SU-DHL-6 (cell line): ENCODE measurements around the gene CDK5RAP2.
"Not testable (repeated sequence)": the region's sequence is repeated elsewhere in the genome, so short reads cannot be mapped to it uniquely, and the experiment has no call there.

ENCODE experiments used
- EZH2phosphoT487 ChIP-seq: fragments of 200-600 bp; sonication (generic), shearing (Covaris generic); conservative IDR thresholded peaks from 2 replicates; pipeline ENCODE4 v1.6.1; 2018; ENCODE audit warnings: mild to moderate bottlenecking, antibody characterized with exemption, low read length, moderate library complexity, mixed read lengths
- TF ChIP-seq, protein P1 (sequence below): fragments of 200-600 bp; sonication (generic); IDR thresholded peaks from one replicate; pipeline ENCODE4 v1.5.1; 2017; ENCODE audit warnings: antibody characterized with exemption, mild to moderate bottlenecking, low read length, moderate library complexity; ENCODE audit not compliant: insufficient read depth, poor library complexity, severe bottlenecking

DNA sequence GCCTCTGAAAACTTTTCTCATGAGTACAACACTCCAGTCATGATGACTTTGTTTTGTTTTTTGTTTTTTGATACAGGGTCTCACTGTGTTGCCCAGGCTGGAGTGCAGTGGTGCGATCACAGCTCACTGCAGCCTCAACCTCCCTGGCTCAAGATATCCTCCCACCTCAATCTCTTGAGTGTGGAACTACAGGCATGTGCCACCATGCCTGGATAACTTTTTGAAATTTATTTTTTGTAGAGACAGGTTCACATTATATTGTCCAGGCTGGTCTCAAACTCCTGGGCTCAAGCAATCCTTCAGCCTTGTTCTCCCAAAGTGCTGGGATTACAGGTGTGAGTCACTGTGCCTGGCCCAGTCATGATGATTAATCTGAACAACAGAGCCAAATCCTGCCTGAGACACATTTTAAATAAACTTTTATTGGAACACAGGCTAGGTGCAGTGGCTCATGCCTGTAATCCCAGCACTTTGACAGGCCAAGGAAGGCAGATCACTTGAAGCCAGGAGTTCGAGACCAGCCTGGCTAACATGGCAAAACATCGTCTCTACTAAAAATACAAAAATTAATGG is 49.0 kb upstream of the CDK5RAP2 start:
- TF ChIP-seq EZH2phosphoT487 = not testable (repeated sequence)
- TF ChIP-seq, protein P1, sequence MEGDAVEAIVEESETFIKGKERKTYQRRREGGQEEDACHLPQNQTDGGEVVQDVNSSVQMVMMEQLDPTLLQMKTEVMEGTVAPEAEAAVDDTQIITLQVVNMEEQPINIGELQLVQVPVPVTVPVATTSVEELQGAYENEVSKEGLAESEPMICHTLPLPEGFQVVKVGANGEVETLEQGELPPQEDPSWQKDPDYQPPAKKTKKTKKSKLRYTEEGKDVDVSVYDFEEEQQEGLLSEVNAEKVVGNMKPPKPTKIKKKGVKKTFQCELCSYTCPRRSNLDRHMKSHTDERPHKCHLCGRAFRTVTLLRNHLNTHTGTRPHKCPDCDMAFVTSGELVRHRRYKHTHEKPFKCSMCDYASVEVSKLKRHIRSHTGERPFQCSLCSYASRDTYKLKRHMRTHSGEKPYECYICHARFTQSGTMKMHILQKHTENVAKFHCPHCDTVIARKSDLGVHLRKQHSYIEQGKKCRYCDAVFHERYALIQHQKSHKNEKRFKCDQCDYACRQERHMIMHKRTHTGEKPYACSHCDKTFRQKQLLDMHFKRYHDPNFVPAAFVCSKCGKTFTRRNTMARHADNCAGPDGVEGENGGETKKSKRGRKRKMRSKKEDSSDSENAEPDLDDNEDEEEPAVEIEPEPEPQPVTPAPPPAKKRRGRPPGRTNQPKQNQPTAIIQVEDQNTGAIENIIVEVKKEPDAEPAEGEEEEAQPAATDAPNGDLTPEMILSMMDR = not testable (repeated sequence)
